Lower leg skin (tissue), 4 donors: ENCODE results near the gene PCDHA4. TPM values are rescaled to one million over a fixed set of nuclear protein-coding genes. Genes with fewer than 3 reads are reported as not detected.
"Not testable (repeated sequence)": the region's sequence is repeated elsewhere in the genome, so short reads cannot be mapped to it uniquely, and the experiment has no call there.

ENCODE experiments used
- DNase-seq, 2 donors: peaks; one replicate each; pipeline ENCODE4 v3.0.0-alpha.2; 2019; ENCODE audit warnings: low spot score in 2 of 2
- H3K4me3 ChIP-seq: fragments of 200-600 bp; sonication (generic); 2 replicates; pipeline ENCODE4 v1.5.1; 2017; ENCODE audit warnings: mild to moderate bottlenecking, low read depth; ENCODE audit not compliant: poor library complexity, severe bottlenecking
- POLR2A ChIP-seq, 2 donors: fragments of 450-650 bp; IDR thresholded peaks; one replicate each; pipeline ENCODE4 v1.6.1; 2016 to 2017; ENCODE audit warnings: antibody characterized with exemption in 2 of 2, mild to moderate bottlenecking in 1 of 2, moderate library complexity in 1 of 2
- WGBS, 2 donors: methylation state at CpG; one replicate each; pipeline ENCODE4 v1.1.5; 2018; 5-methylcytosine and 5-hydroxymethylcytosine counted together
- intact Hi-C: fragments of 100-400 bp; cut with DNase I; formaldehyde crosslinking; loops from one replicate; pipeline ENCODE4 v1.15.0; 2023; ENCODE audit warnings: low total_unique reads
- total RNA-seq, 4 donors: library from RNA; depleted of rRNA; stranded (reverse); fragments of >200 nt; gene quantifications; one replicate each; pipeline ENCODE4 v1.1.0, GENCODE V29; 2016
- TF ChIP-seq, protein P1 (sequence below), 3 donors: fragments of 450-650 bp; IDR thresholded peaks; one replicate each; pipeline ENCODE4 v1.5.1; 2016; ENCODE audit warnings: antibody characterized with exemption in 3 of 3, mild to moderate bottlenecking in 3 of 3, moderate library complexity in 2 of 3

PCDHA4 gene
- total RNA-seq, 4 donors from 2014 or later: 0.08 to 0.58 (median 0.23) TPM; not detected in 1

DNA sequence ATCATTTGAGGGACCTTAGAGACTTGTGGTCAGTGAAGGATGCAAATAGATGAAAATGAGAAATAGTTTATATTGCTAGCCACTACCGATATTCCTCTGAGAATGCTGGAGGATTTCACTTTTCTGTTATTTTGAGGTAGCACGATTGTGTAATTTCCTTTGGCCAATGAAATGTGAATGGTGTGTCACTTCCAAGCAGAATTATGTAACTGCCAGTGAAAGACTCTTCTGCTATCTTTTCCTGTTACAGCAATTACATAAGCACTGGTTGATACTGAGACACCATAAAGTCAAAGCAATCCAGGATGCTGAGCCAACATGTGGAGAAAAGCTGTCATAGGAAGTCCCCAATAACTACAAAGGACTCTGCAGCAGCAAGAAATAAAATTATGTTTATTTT is 15.8 kb upstream of the PCDHA4 start:
- intact Hi-C loops: no loop called here
- H3K4me3 ChIP-seq: no peak overlapping the region
- TF ChIP-seq, protein P1, sequence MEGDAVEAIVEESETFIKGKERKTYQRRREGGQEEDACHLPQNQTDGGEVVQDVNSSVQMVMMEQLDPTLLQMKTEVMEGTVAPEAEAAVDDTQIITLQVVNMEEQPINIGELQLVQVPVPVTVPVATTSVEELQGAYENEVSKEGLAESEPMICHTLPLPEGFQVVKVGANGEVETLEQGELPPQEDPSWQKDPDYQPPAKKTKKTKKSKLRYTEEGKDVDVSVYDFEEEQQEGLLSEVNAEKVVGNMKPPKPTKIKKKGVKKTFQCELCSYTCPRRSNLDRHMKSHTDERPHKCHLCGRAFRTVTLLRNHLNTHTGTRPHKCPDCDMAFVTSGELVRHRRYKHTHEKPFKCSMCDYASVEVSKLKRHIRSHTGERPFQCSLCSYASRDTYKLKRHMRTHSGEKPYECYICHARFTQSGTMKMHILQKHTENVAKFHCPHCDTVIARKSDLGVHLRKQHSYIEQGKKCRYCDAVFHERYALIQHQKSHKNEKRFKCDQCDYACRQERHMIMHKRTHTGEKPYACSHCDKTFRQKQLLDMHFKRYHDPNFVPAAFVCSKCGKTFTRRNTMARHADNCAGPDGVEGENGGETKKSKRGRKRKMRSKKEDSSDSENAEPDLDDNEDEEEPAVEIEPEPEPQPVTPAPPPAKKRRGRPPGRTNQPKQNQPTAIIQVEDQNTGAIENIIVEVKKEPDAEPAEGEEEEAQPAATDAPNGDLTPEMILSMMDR (IDR thresholded peaks at IDR 0.05): no peak
- no peak for TF ChIP-seq POLR2A (IDR thresholded peaks at IDR 0.05)
- DNase-seq: no peak
- WGBS, 2 donors: 32 to 61% methylated on average over 2 of the region's 2 CpGs

GRCh38 chr5:140794595-140795258 is 12.1 kb upstream of the PCDHA4 start, which contains the start of gene PCDHA2:
TSS of gene PCDHA2 (plus strand) at chr5:140794852.
- DNase-seq: no peak
- TF ChIP-seq, protein P1 (IDR thresholded peaks at IDR 0.05): no peak
- no peak for TF ChIP-seq POLR2A (IDR thresholded peaks at IDR 0.05)
- intact Hi-C loops: no loop called here
- WGBS, 2 donors: 25 to 27% methylated on average over 27 of the region's 27 CpGs
- no peak within 1 kb of the TSS for H3K4me3 ChIP-seq

GRCh38 chr5:140795259-140795641 is 11.6 kb upstream of the PCDHA4 start:
- no peak for TF ChIP-seq POLR2A (IDR thresholded peaks at IDR 0.05)
- TF ChIP-seq, protein P1 (IDR thresholded peaks at IDR 0.05): no peak
- H3K4me3 ChIP-seq: no peak overlapping the region
- WGBS, 2 donors: 21 to 22% methylated on average over 15 of the region's 15 CpGs
- DNase-seq: no peak
- intact Hi-C loops: no loop called here

- DNase-seq, intact Hi-C loops, H3K4me3 ChIP-seq: not testable (repeated sequence)
- WGBS, 2 donors: 53 to 68% methylated on average over 71 of the region's 72 CpGs
These were observed 10.7 kb upstream of the PCDHA4 start for GRCh38 chr5:140796072-140796717.

GRCh38 chr5:140796718-140797095 is 10.2 kb upstream of the PCDHA4 start:
- intact Hi-C loops: no loop called here
- TF ChIP-seq POLR2A (IDR thresholded peaks at IDR 0.05): no peak
- TF ChIP-seq, protein P1 (IDR thresholded peaks at IDR 0.05): no peak
- DNase-seq: no peak
- 65 to 68% methylated on average over 30 to 35 of the region's 39 CpGs for WGBS, 2 donors
- H3K4me3 ChIP-seq: no peak overlapping the region

DNA sequence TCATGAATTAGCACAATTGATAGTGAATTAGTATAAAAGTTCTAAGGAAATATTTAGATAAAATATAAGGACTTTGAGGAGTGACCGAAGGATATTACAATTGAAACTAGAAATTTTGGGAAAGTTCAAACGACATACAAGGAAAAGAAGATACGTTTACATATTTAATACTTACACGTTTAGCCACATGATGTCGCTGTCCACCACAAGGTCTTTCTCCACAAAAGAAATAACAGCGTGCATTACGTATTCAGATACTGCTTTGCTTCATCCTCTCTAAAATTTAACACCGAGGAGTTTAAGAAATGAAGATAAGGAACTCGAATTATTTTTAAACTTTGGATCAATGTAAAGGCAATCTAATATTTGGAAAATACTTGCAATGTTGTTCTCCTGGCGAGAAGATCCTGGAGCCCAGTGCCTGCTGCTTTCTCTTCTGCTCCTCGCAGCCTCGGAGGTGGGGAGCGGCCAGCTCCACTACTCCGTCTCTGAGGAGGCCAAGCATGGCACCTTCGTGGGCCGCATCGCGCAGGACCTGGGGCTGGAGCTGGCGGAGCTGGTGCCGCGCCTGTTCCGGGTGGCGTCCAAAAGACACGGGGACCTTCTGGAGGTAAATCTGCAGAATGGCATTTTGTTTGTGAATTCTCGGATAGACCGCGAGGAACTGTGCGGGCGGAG is 5.9 kb upstream of the PCDHA4 start, which contains the start of gene PCDHA3:
PCDHA3 (plus strand) TSS at position 242 of the 678 bp plus-strand sequence.
- no peak for TF ChIP-seq POLR2A (IDR thresholded peaks at IDR 0.05)
- TF ChIP-seq, protein P1 (IDR thresholded peaks at IDR 0.05): no peak
- H3K4me3 ChIP-seq: no peak within 1 kb of the TSS
- intact Hi-C loops: no loop called here
- WGBS, 2 donors: 21 to 23% methylated on average over 29 of the region's 29 CpGs
- no peak for DNase-seq
